Ishikawa (cell line): ENCODE measurements around the gene DNAJC17.

Experiments
- CEBPB ChIP-seq: IDR thresholded peaks from 2 replicates; pipeline ENCODE4 v1.6.1; 2012
- CREB1 ChIP-seq: IDR thresholded peaks from 2 replicates; pipeline ENCODE4 v1.6.1; 2012; ENCODE audit warnings: low read depth
- EGR1 ChIP-seq: IDR thresholded peaks from 2 replicates; pipeline ENCODE4 v1.6.1; 2012
- EP300 ChIP-seq: IDR thresholded peaks from 2 replicates; pipeline ENCODE4 v1.6.1; 2012; ENCODE audit warnings: borderline replicate concordance
- FOXM1 ChIP-seq: IDR thresholded peaks from 2 replicates; pipeline ENCODE4 v1.6.1; 2012; ENCODE audit warnings: low read depth, borderline replicate concordance
- NFIC ChIP-seq: IDR thresholded peaks from 2 replicates; pipeline ENCODE4 v1.6.1; 2012
- RAD21 ChIP-seq: IDR thresholded peaks from 2 replicates; pipeline ENCODE4 v1.6.1; 2012; ENCODE audit warnings: low read depth
- REST ChIP-seq: IDR thresholded peaks from 2 replicates; pipeline ENCODE4 v1.6.1; 2012; ENCODE audit warnings: low read depth, mild to moderate bottlenecking
- TAF1 ChIP-seq: IDR thresholded peaks from 2 replicates; pipeline ENCODE4 v1.6.1; 2012; ENCODE audit warnings: low read depth, mild to moderate bottlenecking
- TCF12 ChIP-seq: IDR thresholded peaks from 2 replicates; pipeline ENCODE4 v1.6.1; 2012; ENCODE audit warnings: low read depth
- TEAD4 ChIP-seq: IDR thresholded peaks from 2 replicates; pipeline ENCODE4 v1.6.1; 2012
- USF1 ChIP-seq: IDR thresholded peaks from 2 replicates; pipeline ENCODE4 v1.6.1; 2012
- YY1 ChIP-seq: IDR thresholded peaks from 2 replicates; pipeline ENCODE4 v1.6.1; 2012; ENCODE audit warnings: low read depth
- ZBTB7A ChIP-seq: IDR thresholded peaks from 2 replicates; pipeline ENCODE4 v1.6.1; 2012; ENCODE audit warnings: low read depth

- TF ChIP-seq TAF1, result no peak
- no peak for TF ChIP-seq USF1
- no peak for TF ChIP-seq TCF12
- no peak for TF ChIP-seq EP300
- no peak for TF ChIP-seq REST
- TF ChIP-seq FOXM1, result no peak
- no peak for TF ChIP-seq NFIC
- no peak for TF ChIP-seq CREB1
- TF ChIP-seq ZBTB7A, result no peak
- no peak for TF ChIP-seq CEBPB
- TF ChIP-seq RAD21, result no peak
- no peak for TF ChIP-seq YY1
- no peak for TF ChIP-seq EGR1
- no peak for TF ChIP-seq TEAD4
Observed at GRCh38 chr15:40828447-40829036, 21.3 kb upstream of the DNAJC17 start, which contains the start of gene PPP1R14D.
